Rectal smooth muscle tissue (tissue), 1 donor: ENCODE data around the gene FBXO48.

Experiments used
- H3K27ac ChIP-seq: one replicate; pipeline ENCODE4 v1.7.0; 2013; ENCODE audit warnings: low read depth, low read length, inconsistent platforms
- H3K27me3 ChIP-seq: one replicate; pipeline ENCODE4 v1.7.0; 2013; ENCODE audit warnings: low read length; ENCODE audit not compliant: control insufficient read depth, insufficient read depth
- H3K36me3 ChIP-seq: one replicate; pipeline ENCODE4 v1.7.0; 2013; ENCODE audit warnings: low read length; ENCODE audit not compliant: control insufficient read depth, insufficient read depth
- H3K4me1 ChIP-seq: one replicate; pipeline ENCODE4 v1.7.0; 2013; ENCODE audit warnings: low read length; ENCODE audit not compliant: control insufficient read depth, insufficient read depth
- H3K4me3 ChIP-seq: one replicate; pipeline ENCODE4 v1.7.0; 2013; ENCODE audit warnings: low read length
- H3K9ac ChIP-seq: one replicate; pipeline ENCODE4 v1.7.0; 2013; ENCODE audit warnings: low read length

Gene FBXO48, protein sequence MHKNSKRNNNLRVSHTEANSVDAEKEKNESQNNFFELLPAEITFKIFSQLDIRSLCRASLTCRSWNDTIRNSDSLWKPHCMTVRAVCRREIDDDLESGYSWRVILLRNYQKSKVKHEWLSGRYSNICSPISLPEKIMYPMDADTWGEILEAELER

DNA sequence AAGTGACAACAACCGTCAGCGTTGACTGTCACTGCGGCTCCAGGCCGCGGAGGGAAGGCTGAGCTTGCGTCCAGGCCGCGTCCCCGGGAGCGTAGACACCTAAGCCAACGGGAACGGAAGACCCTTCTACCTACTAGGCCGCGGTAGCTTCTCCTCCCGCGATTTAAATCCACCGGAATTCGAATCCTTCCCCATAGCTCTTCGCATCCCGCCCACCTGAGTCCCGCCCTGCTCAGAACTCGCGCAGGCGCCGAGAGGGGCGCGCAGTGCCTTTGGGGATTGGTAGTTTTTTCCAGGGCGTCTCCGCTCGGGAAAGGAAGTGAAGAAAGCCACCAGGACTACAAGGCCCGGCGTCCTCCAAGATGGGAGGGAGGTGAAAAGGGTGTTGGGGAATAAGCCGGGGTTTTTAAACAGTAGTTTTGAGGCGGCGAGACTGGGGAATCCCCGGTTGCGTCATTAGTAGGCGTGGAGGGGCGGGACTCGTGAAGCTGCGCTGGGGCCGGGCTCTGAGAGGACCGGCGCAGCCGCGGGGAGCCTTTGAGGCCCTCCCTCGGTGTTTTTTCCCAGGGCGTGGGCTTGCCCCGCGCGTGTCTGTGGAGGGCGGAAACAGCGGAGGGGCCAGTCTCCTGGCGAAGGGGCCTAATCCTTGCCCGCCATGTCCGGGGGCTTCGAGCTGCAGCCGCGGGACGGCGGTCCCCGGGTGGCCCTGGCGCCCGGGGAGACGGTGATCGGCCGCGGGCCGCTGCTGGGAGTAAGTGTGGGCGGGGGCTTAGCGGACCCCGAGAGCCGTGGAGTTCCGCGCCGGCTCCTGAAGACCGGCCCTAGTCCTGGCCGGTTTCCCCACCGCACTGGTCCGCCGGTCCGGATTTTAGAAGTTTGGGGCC is at the start of gene FBXO48, which contains the start of gene APLF:
FBXO48 (minus strand) TSS at position 218 of the 884 bp plus-strand sequence. CDS start 2,149 bp downstream, outside the sequence.
APLF (plus strand) TSS at position 509 of the 884 bp plus-strand sequence; CDS start at position 656, 147 bp downstream.
- Histone ChIP-seq H3K4me1 (no peaks in the 10 kb centered on the region), H3K36me3 (no peaks in the 10 kb centered on the region), H3K9ac (peak within 1 kb of the TSS; percentile 80), H3K27me3 (no peaks in the 10 kb centered on the region), H3K4me3 (peak within 1 kb of the TSS; percentile 98), H3K27ac (peak within 1 kb of the TSS; percentile 88)

DNA sequence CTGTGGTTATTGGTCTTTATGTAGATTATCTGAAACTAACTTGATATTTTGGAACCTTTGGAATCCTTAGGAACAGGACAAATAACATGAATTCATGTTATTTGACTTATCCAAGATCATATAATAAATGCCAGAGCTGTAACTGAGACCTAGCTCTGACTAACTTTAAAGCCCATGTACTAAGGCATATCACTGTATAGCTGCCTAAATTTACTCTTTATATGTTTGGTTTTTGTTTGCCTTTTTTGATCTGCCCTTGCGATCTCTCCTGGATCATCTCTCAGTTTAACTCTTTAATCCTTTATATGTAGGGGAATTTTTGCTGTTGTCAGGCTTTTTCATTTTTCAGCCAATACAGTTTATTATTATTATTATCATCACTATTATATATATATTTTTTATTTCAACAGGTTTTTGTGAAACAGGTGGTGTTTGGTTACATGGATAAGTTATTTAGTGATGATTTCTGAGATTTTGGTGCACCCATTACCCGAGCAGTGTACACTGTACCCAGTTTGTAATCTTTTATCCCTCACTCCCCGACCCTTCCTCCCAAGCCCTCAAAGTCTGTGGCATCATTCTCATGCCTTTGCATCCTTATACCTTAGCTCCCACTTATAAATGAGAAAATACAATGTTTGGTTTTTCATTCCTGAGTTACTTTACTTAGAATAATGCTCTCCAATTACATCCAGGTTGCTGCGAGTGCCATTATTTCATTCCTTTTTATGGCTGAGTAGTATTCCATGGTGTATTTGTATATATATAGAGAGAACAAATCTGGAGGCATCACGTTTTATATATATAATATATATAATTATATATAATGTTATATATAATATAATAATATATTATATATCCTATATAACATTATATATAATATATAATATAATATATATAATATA is 49.2 kb upstream of the FBXO48 start:
- no peak overlapping the region for H3K9ac ChIP-seq
- no peak overlapping the region for H3K4me3 ChIP-seq
- no peaks in the 10 kb centered on the region for H3K4me1 ChIP-seq
- no peaks in the 10 kb centered on the region for H3K27me3 ChIP-seq
- H3K36me3 ChIP-seq: no peaks in the 10 kb centered on the region
- no peak overlapping the region for H3K27ac ChIP-seq

DNA sequence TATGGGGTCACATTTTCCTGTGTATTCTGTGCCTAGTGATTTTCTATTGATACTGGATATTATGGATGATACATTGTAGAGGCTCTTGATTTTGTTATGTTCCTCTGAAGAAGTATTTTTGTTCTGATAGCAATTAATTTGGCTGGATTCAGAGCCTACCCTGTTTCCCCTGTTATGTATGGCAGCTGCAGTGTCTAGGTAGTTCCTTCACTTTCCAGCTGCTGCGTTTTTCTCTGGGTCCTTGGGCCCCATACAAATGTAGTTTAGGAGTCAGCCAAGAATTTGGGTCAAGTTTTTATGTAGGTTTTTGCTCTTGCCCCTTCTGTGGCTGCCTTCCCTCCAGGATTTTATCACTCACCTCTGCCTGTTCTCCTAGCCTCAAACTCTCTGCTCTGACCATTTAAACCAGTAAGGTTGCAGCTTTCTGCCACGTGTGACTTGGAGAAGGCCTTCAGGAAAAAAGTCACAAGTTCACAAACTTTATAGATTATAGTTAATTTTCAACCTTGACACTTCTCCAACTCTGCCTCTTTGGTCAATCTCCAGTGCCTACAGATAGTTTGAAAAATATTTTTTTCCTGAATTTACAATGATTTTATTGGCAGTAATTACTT is 47.3 kb upstream of the FBXO48 start:
- Histone ChIP-seq H3K27me3 (no peaks in the 10 kb centered on the region), H3K9ac (no peak overlapping the region), H3K36me3 (no peaks in the 10 kb centered on the region), H3K27ac (no peak overlapping the region), H3K4me3 (no peak overlapping the region), H3K4me1 (no peaks in the 10 kb centered on the region)

DNA sequence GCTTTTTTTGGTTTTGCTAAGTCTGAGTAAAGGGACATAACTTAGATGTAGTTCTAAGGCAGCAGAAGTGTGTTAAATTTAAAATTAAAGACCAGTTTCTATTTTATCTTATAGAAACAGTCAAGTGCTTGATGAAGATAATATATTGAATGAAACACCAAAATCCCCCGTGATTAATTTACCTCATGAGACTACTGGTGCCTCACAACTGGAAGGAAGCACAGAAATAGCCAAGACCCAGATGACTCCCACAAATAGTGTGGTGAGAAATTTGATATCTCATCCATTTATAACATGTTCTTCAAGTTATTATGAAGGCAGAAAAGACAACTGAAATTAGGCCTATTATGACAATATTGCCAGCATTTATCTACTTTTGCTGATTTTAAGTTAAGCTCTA is 45.9 kb upstream of the FBXO48 start:
- Histone ChIP-seq H3K4me1 (no peaks in the 10 kb centered on the region), H3K4me3 (no peak overlapping the region), H3K27me3 (no peaks in the 10 kb centered on the region), H3K27ac (no peak overlapping the region), H3K36me3 (no peaks in the 10 kb centered on the region), H3K9ac (no peak overlapping the region)

DNA sequence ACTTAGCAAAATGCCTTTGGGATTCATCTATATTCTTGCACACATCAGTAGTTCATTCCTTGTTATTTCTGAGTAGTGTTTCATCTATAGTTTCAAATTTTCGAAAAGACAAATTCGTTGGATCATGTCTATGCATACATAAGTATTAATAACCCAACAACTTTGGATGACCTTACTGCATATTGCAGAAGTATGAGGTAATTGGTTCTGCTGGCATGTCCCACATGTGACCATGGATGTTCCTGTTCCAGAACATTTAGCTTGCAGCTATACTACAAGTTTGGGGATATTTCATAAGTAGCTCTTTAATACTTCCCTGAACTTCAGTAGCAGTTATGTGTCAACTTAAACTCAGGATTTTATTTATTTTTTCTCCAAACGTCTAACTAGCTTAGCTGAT is 45.2 kb upstream of the FBXO48 start:
- Histone ChIP-seq H3K4me3 (no peak overlapping the region), H3K4me1 (no peaks in the 10 kb centered on the region), H3K36me3 (no peaks in the 10 kb centered on the region), H3K27me3 (no peaks in the 10 kb centered on the region), H3K9ac (no peak overlapping the region), H3K27ac (no peak overlapping the region)

DNA sequence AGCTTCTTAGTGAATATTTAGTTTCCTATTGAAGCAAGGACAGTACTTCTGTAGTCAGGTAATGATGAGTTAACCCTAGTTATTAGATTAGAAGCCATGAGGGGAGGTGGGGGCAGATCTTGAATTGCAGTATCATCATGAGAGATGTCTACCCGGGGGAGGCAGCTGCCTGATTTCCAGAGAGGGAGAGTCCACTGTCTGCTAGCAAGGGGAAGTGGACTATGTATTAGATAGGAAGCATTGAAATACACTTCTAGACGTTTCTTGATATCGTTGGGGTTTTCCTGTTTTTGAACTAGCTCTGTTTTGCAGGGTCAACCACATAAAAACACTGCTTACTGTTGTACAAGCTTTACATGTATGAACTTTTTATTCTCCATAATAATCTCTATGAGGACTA is 39.1 kb upstream of the FBXO48 start:
- H3K36me3 ChIP-seq: no peaks in the 10 kb centered on the region
- H3K4me3 ChIP-seq: no peak overlapping the region
- H3K9ac ChIP-seq: no peak overlapping the region
- H3K27me3 ChIP-seq: no peaks in the 10 kb centered on the region
- no peak overlapping the region for H3K27ac ChIP-seq
- H3K4me1 ChIP-seq: no peaks in the 10 kb centered on the region

DNA sequence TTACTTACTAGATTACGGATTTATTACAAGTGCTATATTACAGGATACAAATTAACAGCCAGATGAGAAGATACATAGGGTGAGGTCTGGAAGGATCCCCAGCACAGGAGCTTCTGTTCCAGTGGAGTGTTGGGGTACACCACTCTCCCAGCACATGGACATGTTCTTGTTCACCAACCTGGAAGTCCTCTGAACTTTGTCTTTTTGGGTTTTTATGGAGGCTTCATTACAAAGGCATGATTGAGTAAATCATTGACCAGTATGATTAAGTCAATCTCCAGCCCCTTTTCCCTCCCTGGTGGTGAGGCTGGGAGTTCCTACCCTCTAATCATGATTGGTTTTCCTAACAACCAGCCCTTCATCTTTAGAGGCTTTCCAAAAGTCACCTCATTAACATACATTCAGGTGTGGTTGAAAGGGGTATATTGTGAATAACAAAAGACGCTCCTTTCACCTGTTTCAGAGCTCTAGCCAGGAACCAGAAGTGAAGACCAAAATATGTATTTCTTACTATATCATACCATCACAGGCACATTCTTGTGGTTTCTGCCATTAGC is 38.6 kb upstream of the FBXO48 start:
- Histone ChIP-seq H3K27me3 (no peaks in the 10 kb centered on the region), H3K4me1 (no peaks in the 10 kb centered on the region), H3K27ac (no peak overlapping the region), H3K4me3 (no peak overlapping the region), H3K9ac (no peak overlapping the region), H3K36me3 (no peaks in the 10 kb centered on the region)

DNA sequence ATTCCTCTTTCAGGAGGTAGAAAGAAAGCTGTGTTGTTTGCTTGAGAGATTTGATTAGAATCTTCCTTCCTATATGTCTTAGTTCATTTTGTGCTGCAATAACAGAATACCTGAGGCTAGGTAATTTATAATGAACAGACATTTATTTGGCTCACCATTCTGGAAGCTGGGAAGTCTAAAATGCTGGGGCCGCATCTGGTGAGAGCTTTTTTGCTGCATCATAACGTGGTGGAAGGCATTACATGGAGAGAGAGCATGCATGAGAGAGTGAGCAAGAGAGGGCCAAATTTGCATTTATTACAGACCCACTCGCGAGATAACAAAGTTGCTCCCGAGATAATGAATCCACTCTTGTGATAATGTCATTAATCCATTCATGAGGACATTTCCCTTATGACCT is 34.7 kb upstream of the FBXO48 start:
- Histone ChIP-seq H3K27ac (no peak overlapping the region), H3K27me3 (no peaks in the 10 kb centered on the region), H3K36me3 (no peaks in the 10 kb centered on the region), H3K4me1 (no peaks in the 10 kb centered on the region), H3K9ac (no peak overlapping the region), H3K4me3 (no peak overlapping the region)

DNA sequence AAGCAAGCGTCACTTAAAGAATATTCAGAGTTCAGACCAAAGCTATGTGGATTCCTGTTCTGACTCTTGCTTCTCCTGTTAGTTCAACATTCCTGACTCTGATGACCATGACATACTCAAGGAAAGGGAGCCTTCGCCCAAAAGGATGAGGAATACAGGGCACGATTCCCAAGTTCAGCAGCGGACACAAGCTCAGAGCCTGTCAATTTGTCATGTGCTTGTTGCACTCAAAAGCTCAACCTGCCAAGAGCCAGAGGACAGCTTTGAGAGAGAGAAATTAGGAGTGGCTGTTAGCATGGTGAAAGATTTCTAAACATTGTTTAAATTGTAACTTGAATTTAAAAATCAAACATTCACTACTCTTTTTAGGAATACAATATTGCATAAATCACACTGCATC is 33.6 kb upstream of the FBXO48 start:
- no peak overlapping the region for H3K9ac ChIP-seq
- no peak overlapping the region for H3K4me3 ChIP-seq
- H3K36me3 ChIP-seq: no peaks in the 10 kb centered on the region
- no peaks in the 10 kb centered on the region for H3K4me1 ChIP-seq
- no peak overlapping the region for H3K27ac ChIP-seq
- no peaks in the 10 kb centered on the region for H3K27me3 ChIP-seq

DNA sequence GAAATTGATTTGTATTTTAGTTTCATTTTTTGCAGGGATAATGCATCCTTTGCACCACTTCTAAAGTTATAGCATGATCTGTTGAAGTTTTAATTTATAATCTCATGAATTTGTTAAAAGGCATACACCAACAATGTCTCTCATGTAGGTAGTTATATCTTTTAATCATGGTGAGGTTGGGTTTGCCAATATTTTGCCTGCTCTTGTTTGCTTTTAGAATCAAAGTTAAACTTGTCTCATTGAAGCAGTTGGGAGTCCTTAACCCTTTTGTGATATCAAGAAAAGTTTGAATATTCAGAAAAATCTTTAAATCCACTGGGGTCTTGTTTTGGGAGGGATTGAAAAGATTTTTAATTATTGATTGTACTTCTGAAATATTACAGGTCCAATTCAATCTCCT is 32.0 kb upstream of the FBXO48 start:
- no peaks in the 10 kb centered on the region for H3K4me1 ChIP-seq
- no peaks in the 10 kb centered on the region for H3K27me3 ChIP-seq
- H3K9ac ChIP-seq: no peak overlapping the region
- H3K36me3 ChIP-seq: no peaks in the 10 kb centered on the region
- no peak overlapping the region for H3K27ac ChIP-seq
- no peak overlapping the region for H3K4me3 ChIP-seq

DNA sequence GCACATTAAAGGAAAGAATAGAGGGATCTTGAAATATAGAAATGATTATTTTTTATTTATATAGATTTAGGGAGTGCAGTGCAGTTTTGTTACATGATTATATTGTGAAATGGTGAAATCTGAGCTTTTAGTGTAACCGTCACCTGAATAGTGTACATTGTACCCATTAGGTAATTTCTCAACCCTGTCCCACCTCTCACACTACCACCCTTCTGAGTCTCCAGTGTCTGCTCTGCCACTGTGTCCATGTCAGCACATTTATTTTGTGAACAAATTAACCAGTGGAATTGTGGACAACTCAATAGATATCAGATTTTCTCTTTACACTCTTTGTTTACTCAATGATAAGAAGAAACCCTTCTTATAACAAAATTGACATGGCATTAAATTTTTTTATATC is 24.5 kb upstream of the FBXO48 start:
- Histone ChIP-seq H3K36me3 (no peaks in the 10 kb centered on the region), H3K27me3 (no peaks in the 10 kb centered on the region), H3K27ac (no peak overlapping the region), H3K4me3 (no peak overlapping the region), H3K9ac (no peak overlapping the region), H3K4me1 (no peaks in the 10 kb centered on the region)

DNA sequence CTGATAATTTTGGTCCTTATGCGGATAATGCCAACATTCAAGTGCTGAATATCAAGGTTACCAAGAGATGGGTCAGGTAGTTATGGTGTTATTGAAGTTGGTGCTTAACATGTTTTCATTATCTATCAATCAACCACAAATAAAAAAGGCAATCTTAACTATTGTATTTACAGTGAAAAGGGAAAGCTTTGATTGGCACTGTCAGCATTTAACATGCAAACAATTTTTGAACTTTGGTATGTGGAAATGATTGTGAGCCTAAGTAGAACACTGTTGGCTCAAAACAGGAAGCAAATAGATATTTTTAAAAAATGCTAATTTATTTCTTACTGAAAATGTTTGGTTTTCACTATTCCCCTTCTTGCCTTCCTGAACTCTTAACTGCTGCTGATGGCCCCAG is 22.2 kb upstream of the FBXO48 start:
- H3K4me3 ChIP-seq: no peak overlapping the region
- H3K4me1 ChIP-seq: no peaks in the 10 kb centered on the region
- H3K27me3 ChIP-seq: no peaks in the 10 kb centered on the region
- H3K27ac ChIP-seq: no peak overlapping the region
- H3K36me3 ChIP-seq: no peaks in the 10 kb centered on the region
- H3K9ac ChIP-seq: no peak overlapping the region
